Body of pancreas (tissue), 4 donors: Measurements from ENCODE around the gene TUBB2A. TPM values are rescaled to one million over a fixed set of nuclear protein-coding genes. Genes with fewer than 3 reads are reported as not detected.
A peak's percentile ranks its signal among the peaks of the same experiment; 100 is the strongest.

Experiments used
- ATAC-seq: fragments of 150-250 bp; one replicate; pipeline ENCODE4 v1.9.1; 2016
- DNase-seq, 4 donors: peaks; one replicate each; pipeline ENCODE4 v3.0.0-alpha.2; 2019
- H3K27ac ChIP-seq, 4 donors: fragments of 200-600 bp; sonication (generic); 1 replicate in 3 of 4; 2 replicates in 1 of 4; pipeline versions ENCODE4 v1.5.1 to v1.6.1; 2016 to 2019; ENCODE audit warnings: mild to moderate bottlenecking in 1 of 4, mixed read lengths in 1 of 4, moderate library complexity in 1 of 4
- H3K27me3 ChIP-seq, 2 donors: fragments of 200-600 bp; sonication (generic); one replicate each; pipeline ENCODE4 v1.6.0; 2016; ENCODE audit warnings: mild to moderate bottlenecking in 1 of 2
- H3K36me3 ChIP-seq, 2 donors: fragments of 200-600 bp; sonication (generic); replicated peaks in 1 of 2; 2 replicates each; pipeline ENCODE4 v1.5.1; 2016; ENCODE audit warnings: low read depth in 2 of 2; ENCODE audit not compliant: insufficient read depth in 1 of 2
- H3K4me1 ChIP-seq: fragments of 200-600 bp; sonication (generic); one replicate; pipeline ENCODE4 v1.6.0; 2016
- H3K4me3 ChIP-seq, 2 donors: fragments of 200-600 bp; sonication (generic); 1 replicate in 1 of 2; 2 replicates in 1 of 2; pipeline ENCODE4 v1.5.1; 2016 to 2019
- H3K9me3 ChIP-seq, 3 donors: fragments of 200-600 bp; sonication (generic); 1 replicate in 2 of 3; 2 replicates in 1 of 3; pipeline ENCODE4 v1.5.1; 2016
- CTCF ChIP-seq, 7 experiments: fragments of 450-650 bp in 4 of 7; fragments of 200-600 bp in 3 of 7; sonication (generic) in 3 of 7; IDR thresholded peaks; one replicate each; pipeline ENCODE4 v1.5.1; 2016 to 2019; ENCODE audit warnings: antibody characterized with exemption in 7 of 7
- POLR2A ChIP-seq, 3 donors: fragments of 450-650 bp; IDR thresholded peaks; one replicate each; pipeline ENCODE4 v1.6.1; 2016; ENCODE audit warnings: antibody characterized with exemption in 3 of 3, mild to moderate bottlenecking in 2 of 3
- WGBS, 2 donors: methylation state at CpG; one replicate each; pipeline ENCODE4 v1.1.5; 2017; 5-methylcytosine and 5-hydroxymethylcytosine counted together
- intact Hi-C: fragments of 100-400 bp; cut with DNase I; formaldehyde crosslinking; loops from one replicate; pipeline ENCODE4 v1.15.1; 2023
- total RNA-seq, 2 donors: library from RNA; depleted of rRNA; stranded (reverse); fragments of >200 nt; gene quantifications; one replicate each; pipeline ENCODE4 v1.1.0, GENCODE V29; 2016

Gene TUBB2A
- total RNA-seq, 2 donors from 2014 or later = 44.9 to 54.1 TPM

DNA sequence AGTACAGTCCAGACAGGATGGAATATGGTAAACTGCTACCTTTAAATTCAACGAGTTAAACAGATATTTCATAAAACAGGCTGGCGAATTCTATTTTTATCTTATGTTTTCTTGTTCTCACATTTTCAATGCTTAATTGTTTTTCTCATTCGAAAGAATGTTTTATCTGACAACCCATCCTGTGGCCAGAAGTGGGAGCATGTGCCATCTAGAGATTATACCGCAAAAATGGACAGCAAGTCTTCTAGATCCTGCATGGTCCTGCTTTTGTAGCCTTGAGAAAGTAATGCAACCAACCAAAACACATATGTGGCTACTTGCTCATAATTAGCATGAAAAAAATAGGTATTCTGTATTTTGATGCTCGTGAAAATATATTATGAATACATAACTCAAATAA lies 39.4 kb upstream of the TUBB2A start:
- no peaks in the 10 kb centered on the region for H3K4me1 ChIP-seq
- DNase-seq (no peak), ATAC-seq (no peak)
- no peaks in the 10 kb centered on the region for H3K36me3 ChIP-seq
- 63 to 74% methylated on average over 5 of the region's 5 CpGs for WGBS, 2 donors
- no peak for TF ChIP-seq CTCF (IDR thresholded peaks at IDR 0.05)
- H3K9me3 ChIP-seq = no peaks in the 10 kb centered on the region
- H3K27me3 ChIP-seq = no peaks in the 10 kb centered on the region
- peak overlapping the region in 1 of 4 donors; percentile 9 for H3K27ac ChIP-seq
- intact Hi-C loops = no loop called here
- H3K4me3 ChIP-seq = no peak overlapping the region

DNA sequence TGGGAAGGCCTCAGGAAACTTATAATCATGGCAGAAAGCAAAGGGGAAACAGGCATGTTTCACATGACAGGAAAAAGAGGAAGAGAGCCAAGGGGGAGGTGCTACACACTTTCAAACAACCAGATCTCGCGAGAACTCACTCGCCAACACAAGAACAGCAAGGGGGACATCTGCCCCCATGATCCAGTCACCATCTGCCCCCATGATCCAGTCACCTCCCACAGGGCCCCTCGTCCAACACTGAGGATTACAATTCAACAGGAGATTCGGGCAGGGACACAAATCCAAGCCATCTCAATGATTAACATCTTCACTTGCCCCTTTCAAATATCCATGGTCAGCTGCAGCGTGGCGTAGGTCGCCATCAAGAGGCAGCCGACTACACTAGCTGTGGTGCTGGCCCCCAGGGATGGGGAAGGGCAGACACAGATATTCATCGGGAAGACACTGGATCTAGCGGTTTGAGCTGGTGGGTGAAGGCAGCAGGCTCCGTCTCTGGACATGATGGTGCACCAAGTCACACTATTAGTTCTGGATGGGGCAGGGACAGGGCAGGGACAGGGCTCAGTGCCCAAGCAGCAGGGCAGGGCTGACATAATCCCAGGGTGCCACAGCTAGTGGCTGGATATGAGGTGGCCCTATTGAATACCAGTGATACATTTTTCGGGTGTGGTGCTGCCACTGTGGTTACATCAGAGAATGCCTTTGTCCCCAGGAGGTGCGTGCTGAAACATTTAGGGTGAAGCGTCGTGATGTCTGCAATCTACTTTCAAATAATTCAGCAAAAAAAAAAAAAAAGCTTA lies 38.6 kb upstream of the TUBB2A start:
- DNase-seq = peak in 2 of 4 donors; percentile 19 to 38
- Histone ChIP-seq H3K9me3 (no peaks in the 10 kb centered on the region), H3K27me3 (no peaks in the 10 kb centered on the region), H3K27ac (no peak overlapping the region), H3K4me1 (no peaks in the 10 kb centered on the region), H3K4me3 (no peak overlapping the region), H3K36me3 (no peaks in the 10 kb centered on the region)
- peak; percentile 62 for ATAC-seq
- 60 to 74% methylated on average over 15 to 16 of the region's 16 CpGs for WGBS, 2 donors
- intact Hi-C loops = no loop called here
- TF ChIP-seq POLR2A (IDR thresholded peaks at IDR 0.05) = no peak
- TF ChIP-seq CTCF (IDR thresholded peaks at IDR 0.05) = peak in 3 of 7 experiments; percentile 19 to 31 (median 28)

DNA sequence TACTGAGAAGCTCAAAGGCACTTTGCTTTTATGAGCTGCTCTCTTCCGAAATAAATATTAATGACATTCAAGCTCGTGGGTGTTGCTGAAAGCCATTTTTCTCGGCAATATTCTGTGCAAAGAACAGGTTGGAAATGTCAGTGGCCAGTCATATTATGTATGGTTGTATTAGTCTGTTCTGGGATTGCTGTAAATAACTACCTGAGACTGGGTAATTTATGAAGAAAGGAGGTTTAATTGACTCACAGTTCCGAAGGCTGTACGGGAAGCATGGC lies 38.0 kb upstream of the TUBB2A start:
- no peaks in the 10 kb centered on the region for H3K36me3 ChIP-seq
- no peaks in the 10 kb centered on the region for H3K9me3 ChIP-seq
- intact Hi-C loops = no loop called here
- H3K27ac ChIP-seq = no peak overlapping the region
- no peak overlapping the region for H3K4me3 ChIP-seq
- no peaks in the 10 kb centered on the region for H3K27me3 ChIP-seq
- no peak for ATAC-seq
- DNase-seq = no peak
- no peaks in the 10 kb centered on the region for H3K4me1 ChIP-seq
- TF ChIP-seq CTCF (IDR thresholded peaks at IDR 0.05) (no peak), POLR2A (IDR thresholded peaks at IDR 0.05) (no peak)
- 67 to 88% methylated on average over 5 of the region's 5 CpGs for WGBS, 2 donors

DNA sequence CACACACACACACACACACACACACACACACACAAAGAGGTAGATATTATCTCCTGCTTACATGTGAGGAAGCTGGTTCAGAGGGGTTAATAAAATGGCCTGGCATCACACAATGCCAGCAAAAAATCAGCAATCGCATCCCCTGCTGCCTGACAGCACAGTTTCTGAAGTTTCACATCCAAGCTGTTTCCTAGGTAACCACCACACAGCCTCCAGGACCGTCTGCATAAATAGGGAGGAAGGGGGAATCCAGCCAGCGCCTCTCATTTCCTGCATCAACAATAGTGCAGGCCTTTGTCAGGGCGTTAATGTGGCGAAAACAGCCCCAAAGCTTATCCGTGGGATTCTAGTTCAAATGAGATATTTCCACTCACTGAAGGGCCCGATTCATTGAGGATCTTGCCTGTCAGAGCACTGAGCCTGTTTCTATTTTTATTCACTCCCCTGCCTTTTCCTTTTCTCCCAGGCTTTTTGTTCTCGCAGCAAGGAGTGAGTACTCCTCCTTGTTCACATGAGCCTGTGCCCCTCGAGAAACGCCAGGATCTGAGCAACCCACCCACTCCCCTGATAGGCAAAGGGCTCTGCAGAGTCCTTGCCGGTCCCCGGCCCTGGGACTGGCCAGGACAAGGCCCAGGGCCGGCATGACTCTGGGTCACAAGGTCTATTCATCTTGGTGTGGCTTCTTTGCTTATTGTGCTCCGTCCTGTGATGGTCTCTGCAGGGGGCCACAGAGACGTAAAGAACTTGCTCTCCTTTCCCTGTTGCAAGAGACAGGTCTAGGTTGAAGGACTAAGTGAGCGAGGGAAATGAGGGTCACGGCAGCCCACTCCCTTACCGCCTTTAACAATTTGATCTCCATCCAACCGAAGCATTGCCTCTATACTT lies 37.4 kb upstream of the TUBB2A start:
- H3K4me1 ChIP-seq = no peaks in the 10 kb centered on the region
- TF ChIP-seq CTCF (IDR thresholded peaks at IDR 0.05) (no peak), POLR2A (IDR thresholded peaks at IDR 0.05) (no peak)
- WGBS, 2 donors = 74 to 82% methylated on average over 19 of the region's 19 CpGs
- ATAC-seq (no peak), DNase-seq (no peak)
- intact Hi-C loops = no loop called here
- H3K36me3 ChIP-seq = no peaks in the 10 kb centered on the region
- no peaks in the 10 kb centered on the region for H3K9me3 ChIP-seq
- no peaks in the 10 kb centered on the region for H3K27me3 ChIP-seq
- no peak overlapping the region for H3K27ac ChIP-seq
- H3K4me3 ChIP-seq = no peak overlapping the region
